GM20000 (cell line): ENCODE data around the gene SUZ12.
"Not testable (repeated sequence)": the region's sequence is repeated elsewhere in the genome, so short reads cannot be mapped to it uniquely, and the experiment has no call there.

Experiments
- DNase-seq: peaks from one replicate; pipeline ENCODE4 v3.0.0; 2012; ENCODE audit warnings: low spot score
- TF ChIP-seq, protein P1 (sequence below): IDR thresholded peaks from 2 replicates; pipeline ENCODE4 v1.5.1; 2012; ENCODE audit warnings: mild to moderate bottlenecking, control low read depth; ENCODE audit errors: extremely low read depth, missing control alignments

SUZ12 gene

DNA sequence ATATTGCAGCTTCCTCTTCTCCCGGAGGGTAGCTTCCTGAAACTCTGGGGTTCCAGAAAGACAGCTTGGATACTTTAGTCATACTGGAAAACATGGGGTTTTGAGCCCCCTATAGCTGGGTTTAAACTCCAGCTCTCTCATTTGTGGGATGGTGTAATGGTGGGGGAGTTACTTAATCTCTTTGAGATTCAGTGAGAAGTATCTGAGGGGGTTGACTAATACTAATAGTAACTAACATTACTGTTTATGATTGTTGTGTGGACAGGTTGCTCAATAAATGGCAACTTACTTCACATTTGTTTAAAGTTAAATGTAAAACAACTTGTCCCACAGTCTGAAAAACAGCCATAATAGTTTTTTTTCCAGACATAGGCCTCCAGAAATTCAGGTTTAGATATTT is 5.1 kb upstream of the SUZ12 start:
- TF ChIP-seq, protein P1, sequence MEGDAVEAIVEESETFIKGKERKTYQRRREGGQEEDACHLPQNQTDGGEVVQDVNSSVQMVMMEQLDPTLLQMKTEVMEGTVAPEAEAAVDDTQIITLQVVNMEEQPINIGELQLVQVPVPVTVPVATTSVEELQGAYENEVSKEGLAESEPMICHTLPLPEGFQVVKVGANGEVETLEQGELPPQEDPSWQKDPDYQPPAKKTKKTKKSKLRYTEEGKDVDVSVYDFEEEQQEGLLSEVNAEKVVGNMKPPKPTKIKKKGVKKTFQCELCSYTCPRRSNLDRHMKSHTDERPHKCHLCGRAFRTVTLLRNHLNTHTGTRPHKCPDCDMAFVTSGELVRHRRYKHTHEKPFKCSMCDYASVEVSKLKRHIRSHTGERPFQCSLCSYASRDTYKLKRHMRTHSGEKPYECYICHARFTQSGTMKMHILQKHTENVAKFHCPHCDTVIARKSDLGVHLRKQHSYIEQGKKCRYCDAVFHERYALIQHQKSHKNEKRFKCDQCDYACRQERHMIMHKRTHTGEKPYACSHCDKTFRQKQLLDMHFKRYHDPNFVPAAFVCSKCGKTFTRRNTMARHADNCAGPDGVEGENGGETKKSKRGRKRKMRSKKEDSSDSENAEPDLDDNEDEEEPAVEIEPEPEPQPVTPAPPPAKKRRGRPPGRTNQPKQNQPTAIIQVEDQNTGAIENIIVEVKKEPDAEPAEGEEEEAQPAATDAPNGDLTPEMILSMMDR, result no peak
- DNase-seq, result no peak

DNA sequence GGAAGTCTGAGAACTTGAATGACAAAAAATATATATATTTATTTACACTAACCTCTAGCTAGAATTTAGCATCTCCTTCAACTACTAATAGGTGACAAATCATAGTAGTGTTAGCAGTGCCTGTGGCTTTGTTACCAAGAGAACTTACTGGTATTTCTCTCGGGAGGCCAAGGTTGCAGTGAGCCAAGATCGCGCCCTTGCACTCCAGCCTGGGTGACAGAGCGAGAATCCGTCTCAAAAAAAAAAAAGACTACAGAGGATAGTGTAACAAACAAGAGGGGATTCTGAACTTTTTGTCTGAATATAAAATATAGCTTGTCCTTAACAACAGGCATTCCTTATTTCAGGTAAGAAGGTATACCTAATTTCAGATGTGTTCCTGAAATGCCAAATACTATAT is 1.3 kb upstream of the SUZ12 start:
- DNase-seq, result no peak
- TF ChIP-seq, protein P1, result no peak

DNA sequence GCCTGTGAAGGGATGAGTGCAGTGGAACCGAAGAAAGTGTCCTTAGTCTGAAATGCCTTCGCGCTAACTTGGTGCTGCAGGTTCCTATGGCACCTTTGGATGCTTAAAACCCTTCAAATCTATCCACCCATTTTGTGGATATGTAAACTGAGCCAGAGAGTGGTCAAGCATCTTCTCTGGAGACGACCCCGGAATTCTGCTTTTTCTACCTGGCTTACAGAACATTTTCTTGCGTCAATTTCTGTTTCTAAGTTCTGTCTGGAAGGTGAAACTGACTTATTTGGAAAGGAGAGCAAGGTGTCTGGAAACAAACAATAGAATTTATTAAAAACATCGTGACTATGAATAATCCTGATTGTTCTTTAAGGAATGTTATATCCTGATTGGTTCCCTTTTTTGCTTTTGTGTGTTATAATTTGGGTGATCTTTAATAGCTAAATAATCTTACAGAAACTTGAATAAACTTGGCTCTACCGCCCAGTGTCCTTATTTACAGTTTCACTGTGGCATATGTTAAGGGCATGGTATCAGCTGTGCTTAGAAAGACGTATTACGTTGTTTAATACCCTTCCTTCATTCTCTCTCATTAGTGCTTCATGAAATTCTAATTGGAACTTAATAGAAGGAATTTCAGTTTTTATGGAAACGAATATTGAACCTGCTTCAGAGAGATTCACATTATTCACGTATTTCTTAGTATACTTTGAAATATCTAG is 1.3 kb downstream of the SUZ12 start:
- not testable (repeated sequence) for DNase-seq

DNA sequence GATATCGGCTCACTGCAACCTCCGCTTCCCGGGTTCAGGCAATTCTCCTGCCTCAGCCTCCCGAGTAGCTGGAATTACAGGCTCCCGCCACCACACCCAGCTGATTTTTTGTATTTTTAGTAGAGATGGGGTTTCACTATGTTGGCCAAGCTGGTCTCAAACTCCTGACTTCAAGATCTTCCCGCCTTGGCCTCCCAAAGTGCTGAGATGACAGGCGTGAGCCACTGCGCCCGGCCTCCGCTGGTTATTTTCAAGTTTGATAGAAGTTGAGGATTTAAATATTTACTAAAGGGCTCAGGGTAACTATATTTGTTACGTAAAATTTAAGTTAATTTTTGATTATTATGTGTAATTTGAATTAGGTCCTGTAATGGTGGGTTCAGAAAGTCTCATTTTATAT is 5.1 kb downstream of the SUZ12 start:
- DNase-seq, result not testable (repeated sequence)

DNA sequence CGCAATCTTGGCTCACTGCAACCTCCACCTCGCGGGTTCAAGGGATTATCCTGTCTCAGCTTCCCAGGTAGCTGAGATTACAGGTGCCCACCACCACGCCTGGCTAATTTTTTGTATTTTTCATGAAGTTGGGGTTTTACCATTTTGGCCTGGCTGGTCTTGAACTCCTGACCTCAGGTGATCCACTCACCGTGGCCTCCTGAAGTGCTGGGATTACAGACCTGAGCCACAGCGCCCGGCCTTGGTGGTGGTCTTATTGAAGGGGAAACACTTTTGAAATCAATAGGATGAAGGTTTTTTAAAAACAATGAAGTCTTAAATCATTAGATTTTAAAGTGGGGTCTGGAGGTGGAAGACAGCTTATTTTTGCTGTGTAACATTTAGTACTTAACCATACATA is 5.6 kb downstream of the SUZ12 start:
- DNase-seq, result not testable (repeated sequence)

DNA sequence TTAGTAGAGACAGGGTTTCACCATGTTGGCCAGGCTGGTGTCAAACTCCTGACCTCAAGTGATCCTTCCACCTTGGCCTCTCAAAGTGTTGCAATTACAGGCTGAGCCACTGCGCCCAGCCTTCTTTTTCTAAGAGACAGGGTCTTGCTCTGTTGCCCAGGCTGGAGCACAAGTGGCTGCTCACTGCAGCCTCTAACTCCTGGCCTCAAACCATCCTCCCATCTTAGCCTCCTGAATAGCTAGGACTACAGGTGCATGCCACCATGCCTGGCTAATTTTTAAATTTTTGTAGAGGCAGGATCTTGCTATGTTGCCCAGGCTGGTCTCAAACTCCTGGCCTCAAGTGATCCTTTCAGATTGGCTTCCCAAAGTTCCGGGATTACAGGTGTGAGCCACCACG is 15.1 kb downstream of the SUZ12 start:
- DNase-seq, result not testable (repeated sequence)

DNA sequence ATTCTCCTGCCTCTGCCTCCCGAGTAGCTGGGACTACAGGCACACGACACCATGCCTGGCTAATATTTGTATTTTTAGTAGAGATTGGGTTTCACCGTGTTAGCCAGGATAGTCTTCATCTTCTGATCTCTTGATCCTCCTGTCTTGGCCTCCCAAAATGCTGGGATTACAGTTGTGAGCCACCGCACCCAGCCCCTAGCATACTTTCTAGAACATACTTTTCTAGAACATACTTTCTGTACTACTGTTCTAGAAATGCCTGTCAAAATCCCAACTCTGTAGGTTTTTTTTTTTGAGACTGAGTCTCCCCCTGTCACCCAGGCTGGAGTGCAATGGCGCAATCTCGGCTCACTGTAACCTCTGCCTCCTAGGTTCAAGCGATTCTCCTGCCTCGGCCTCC is 27.3 kb downstream of the SUZ12 start:
- DNase-seq, result not testable (repeated sequence)

DNA sequence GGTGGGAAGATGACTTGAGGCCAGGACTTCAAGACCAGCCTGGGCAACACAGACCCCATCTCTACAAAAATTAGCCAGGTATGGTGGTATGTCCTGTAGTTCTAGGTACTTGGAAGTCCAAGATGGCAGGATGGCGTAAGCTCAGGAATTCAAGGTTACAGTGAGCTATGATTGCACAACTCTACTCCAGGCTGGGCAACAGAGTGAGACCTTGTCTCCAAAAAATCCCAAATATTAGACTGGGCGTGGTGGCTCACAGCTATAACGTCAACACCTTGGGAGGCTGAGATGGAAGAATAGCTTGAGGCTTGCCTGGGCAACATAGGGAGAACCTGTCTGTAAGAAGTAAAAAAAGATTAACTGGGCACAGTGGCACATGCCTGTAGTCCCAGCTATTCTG is 30.8 kb downstream of the SUZ12 start:
- TF ChIP-seq, protein P1, result no peak
- DNase-seq, result no peak

DNA sequence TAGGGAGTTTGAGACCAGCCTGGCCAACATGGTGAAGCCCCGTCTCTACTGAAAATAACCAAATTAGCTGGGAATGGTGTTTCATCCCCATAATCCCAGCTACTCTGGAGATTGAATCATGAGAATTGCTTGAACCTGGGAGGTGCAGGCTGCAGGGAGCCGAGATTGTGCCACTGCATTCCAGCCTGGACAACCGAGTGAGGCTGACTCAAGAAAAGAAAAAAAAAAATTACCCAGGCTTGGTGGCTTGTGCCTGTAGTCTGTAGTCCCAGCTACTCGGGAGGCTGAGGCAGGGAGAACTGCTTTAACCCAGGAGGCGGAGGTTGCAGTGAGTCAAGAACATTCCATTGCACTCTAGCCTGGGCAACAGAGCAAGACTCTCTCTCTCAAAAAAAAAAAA is 33.6 kb downstream of the SUZ12 start:
- DNase-seq, result not testable (repeated sequence)

DNA sequence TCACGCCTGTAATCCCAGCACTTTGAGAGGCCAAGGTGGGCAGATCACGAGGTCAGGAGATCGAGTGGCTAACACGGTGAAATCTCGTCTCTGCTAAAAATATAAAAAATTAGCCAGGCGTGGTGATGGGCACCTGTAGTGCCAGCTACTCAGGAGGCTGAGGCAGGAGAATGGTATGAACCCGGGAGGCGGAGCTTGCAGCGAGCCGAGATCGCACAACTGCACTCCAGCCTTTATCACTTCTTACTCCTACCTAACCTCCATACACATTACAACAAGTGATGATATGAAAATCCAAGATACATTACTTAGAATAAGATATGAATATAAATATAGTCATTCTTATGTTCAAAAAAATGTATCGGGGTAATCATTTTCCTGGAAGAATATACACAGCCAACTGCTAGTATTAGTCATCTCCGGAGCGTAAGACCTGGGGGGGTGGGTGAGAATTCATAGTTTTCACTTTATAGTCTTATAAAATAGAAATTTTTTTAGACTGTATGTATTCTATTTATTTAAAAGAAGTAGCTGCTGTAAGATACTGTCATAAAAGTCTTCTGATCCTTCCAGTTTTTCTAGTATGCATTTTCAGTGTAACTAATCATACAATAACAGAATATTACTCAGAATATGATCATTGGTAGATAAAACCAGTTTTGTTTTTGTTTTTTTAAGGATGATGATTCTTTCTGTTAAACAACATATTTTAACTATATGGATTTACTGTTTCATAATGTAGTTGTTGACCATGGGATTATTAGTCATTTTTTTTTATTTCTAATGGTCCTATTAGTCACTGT is 37.7 kb downstream of the SUZ12 start:
- not testable (repeated sequence) for DNase-seq

DNA sequence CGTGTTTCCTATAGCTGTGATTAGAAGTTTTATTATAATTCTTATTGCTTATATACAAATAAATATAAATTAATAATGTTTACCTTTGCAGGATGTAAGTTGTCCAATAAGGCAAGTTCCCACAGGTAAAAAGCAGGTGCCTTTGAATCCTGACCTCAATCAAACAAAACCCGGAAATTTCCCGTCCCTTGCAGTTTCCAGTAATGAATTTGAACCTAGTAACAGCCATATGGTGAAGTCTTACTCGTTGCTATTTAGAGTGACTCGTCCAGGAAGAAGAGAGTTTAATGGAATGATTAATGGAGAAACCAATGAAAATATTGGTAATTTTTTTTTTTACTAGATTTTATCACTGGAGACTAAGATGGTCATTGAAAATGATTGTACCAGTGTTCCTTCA is 38.6 kb downstream of the SUZ12 start:
- DNase-seq, result not testable (repeated sequence)

DNA sequence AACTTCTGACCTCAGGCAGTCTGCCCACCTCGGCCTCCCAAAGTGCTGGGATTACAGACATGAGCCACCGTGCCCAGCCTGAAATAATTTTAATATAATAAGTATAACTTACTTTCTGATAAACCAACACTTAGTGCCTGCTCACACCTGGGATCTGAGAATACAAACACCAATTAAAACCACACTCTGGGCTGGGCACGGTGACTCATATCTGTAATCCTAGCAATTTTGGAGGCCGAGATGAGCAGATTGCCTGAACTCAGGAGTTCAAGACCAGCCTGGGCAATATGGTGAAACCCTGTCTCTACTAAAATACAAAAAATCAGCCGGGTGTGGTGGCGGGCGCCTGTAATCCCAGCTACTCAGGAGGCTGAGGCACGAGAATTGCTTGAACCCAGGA is 55.0 kb downstream of the SUZ12 start:
- DNase-seq, result not testable (repeated sequence)
